Left ventricle myocardium inferior (tissue), 1 donor: Measurements from ENCODE around the gene EFCAB11. TPM values are rescaled to one million over a fixed set of nuclear protein-coding genes. Genes with fewer than 3 reads are reported as not detected.

Source experiments
- DNase-seq: peaks from one replicate; pipeline ENCODE4 v3.0.0-alpha.2; 2020
- H3K27ac ChIP-seq: fragments of 200-600 bp; replicated peaks from 2 replicates; pipeline ENCODE4 v1.8.0; 2021
- H3K27me3 ChIP-seq: fragments of 200-600 bp; 2 replicates; pipeline ENCODE4 v1.8.0; 2021; ENCODE audit warnings: low read depth
- H3K36me3 ChIP-seq: fragments of 200-600 bp; 2 replicates; pipeline ENCODE4 v1.8.0; 2021
- H3K4me1 ChIP-seq: fragments of 200-600 bp; 2 replicates; pipeline ENCODE4 v1.8.0; 2021
- H3K4me3 ChIP-seq: fragments of 200-600 bp; 2 replicates; pipeline ENCODE4 v1.8.0; 2021; ENCODE audit warnings: mild to moderate bottlenecking, moderate library complexity
- H3K9me3 ChIP-seq: fragments of 200-600 bp; replicated peaks from 2 replicates; pipeline ENCODE4 v1.8.0; 2021
- intact Hi-C: fragments of 100-400 bp; cut with micrococcal nuclease; formaldehyde crosslinking; loops from one replicate; pipeline ENCODE4 v1.11.0; 2022
- total RNA-seq: library from RNA; stranded (reverse); fragmentation: NEBNext Ultra II Directional; extraction: Animal tissue kit (Norgen Biotek cat#: 25700); gene quantifications from one replicate; pipeline ENCODE4 v1.2.1, GENCODE V29; 2021
- TF ChIP-seq, protein P1 (sequence below): fragments of 200-600 bp; IDR thresholded peaks from 2 replicates; pipeline ENCODE4 v1.8.0; 2021; ENCODE audit warnings: antibody characterized with exemption, mild to moderate bottlenecking, borderline replicate concordance
- donor health status: DM: no; HTN: yes; CAD: no; lungs with severe emphysema.

The EFCAB11 gene
- total RNA-seq, 1 donor from 2014 or later, result 2.2 TPM

DNA sequence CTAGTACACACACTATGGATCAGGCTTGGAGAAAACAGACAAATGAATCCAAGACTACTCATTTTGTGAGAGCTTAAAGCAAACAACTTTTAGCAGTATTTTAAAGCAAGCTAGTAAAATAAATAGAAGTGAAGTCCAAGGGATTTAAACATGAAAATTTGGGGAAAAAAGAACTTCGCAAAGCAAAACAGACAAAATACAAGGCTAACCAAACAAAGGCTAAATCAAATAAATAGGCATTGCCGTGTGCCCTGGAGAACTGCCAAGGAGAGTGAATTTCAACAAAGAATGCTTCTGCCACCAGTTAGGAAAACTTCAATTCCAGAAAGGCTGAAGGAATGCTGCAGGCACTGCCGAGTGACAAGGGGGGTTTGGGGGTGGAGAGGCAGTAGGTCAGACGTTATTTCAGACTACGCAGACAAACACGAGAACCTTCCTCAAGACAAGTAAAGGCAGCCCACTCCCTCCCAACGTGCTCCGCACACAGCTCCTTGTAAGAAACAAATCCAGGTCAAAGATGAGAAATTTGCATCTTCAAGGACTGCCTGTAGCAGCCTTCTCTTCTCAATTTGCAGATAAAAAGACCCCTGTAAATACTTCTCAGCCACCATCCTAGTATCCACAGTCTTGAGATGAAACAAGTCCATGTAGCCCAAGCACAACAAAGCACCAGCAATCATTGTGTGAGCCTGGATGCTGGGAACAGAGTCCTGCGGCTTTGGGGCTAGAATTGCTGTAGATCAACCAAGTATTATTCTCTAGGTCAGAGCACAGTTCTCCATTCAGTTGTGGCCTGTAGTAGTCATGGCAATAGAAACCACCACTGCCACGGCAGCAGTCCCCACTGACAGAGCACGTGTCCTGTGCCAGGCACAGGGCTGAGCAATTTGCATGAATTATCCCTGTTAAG is 43.3 kb downstream of the EFCAB11 start:
- Histone ChIP-seq H3K9me3 (no peaks in the 10 kb centered on the region), H3K36me3 (no peaks in the 10 kb centered on the region), H3K4me3 (no peak overlapping the region), H3K27ac (no peak overlapping the region), H3K4me1 (peaks cover 6% of the 10 kb centered on the region), H3K27me3 (no peaks in the 10 kb centered on the region)
- TF ChIP-seq, protein P1, sequence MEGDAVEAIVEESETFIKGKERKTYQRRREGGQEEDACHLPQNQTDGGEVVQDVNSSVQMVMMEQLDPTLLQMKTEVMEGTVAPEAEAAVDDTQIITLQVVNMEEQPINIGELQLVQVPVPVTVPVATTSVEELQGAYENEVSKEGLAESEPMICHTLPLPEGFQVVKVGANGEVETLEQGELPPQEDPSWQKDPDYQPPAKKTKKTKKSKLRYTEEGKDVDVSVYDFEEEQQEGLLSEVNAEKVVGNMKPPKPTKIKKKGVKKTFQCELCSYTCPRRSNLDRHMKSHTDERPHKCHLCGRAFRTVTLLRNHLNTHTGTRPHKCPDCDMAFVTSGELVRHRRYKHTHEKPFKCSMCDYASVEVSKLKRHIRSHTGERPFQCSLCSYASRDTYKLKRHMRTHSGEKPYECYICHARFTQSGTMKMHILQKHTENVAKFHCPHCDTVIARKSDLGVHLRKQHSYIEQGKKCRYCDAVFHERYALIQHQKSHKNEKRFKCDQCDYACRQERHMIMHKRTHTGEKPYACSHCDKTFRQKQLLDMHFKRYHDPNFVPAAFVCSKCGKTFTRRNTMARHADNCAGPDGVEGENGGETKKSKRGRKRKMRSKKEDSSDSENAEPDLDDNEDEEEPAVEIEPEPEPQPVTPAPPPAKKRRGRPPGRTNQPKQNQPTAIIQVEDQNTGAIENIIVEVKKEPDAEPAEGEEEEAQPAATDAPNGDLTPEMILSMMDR, result no peak
- no peak for DNase-seq
- intact Hi-C loops, result loop anchor here (5.0 kb wide), 1 partner anchor 869 kb away; no protein-coding TSS in a partner anchor

DNA sequence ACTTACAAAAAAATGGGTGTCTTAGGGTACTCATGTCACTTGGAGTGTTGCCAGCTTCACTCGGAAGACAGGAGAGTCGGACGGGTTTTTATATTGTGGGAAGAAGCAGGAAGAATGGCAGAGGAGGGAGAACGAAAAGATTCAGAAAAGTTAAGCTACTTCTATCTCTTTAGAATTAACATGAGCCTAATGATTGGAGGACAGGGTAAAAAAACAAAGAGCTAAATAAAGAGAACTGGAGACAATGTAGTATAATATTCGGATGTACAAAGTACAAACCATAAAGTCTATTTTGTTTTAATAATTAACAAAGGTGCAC is 43.9 kb downstream of the EFCAB11 start:
- Histone ChIP-seq H3K27me3 (no peaks in the 10 kb centered on the region), H3K27ac (no peak overlapping the region), H3K4me3 (no peak overlapping the region), H3K4me1 (peaks cover 6% of the 10 kb centered on the region), H3K9me3 (no peaks in the 10 kb centered on the region), H3K36me3 (no peaks in the 10 kb centered on the region)
- TF ChIP-seq, protein P1, result no peak
- intact Hi-C loops, result loop anchor here (5.0 kb wide), 1 partner anchor 868 kb away; no protein-coding TSS in a partner anchor
- DNase-seq, result no peak

DNA sequence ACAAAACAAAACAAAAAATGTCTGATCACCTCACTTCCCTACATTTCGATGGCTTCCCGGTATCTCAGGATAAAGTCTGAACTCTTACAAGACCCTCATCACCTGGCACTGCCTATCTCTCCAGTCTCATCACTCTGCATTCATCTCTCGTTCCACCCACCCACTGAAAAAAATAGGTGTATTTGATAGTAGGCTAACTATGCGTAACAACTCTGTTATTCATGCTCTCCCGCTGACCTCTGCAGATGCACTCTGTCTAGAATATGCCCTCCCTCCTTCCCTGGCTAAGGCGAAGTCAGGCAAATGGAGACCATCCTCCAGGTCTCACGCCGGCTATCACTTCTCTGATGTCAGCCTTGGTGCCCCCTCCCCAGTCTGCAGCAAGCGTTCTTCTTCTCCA is 44.9 kb downstream of the EFCAB11 start:
- Histone ChIP-seq H3K4me3 (no peak overlapping the region), H3K9me3 (no peaks in the 10 kb centered on the region), H3K27me3 (no peaks in the 10 kb centered on the region), H3K36me3 (no peaks in the 10 kb centered on the region), H3K27ac (no peak overlapping the region), H3K4me1 (no peaks in the 10 kb centered on the region)
- no peak for DNase-seq
- intact Hi-C loops, result no loop called here
- TF ChIP-seq, protein P1, result no peak

DNA sequence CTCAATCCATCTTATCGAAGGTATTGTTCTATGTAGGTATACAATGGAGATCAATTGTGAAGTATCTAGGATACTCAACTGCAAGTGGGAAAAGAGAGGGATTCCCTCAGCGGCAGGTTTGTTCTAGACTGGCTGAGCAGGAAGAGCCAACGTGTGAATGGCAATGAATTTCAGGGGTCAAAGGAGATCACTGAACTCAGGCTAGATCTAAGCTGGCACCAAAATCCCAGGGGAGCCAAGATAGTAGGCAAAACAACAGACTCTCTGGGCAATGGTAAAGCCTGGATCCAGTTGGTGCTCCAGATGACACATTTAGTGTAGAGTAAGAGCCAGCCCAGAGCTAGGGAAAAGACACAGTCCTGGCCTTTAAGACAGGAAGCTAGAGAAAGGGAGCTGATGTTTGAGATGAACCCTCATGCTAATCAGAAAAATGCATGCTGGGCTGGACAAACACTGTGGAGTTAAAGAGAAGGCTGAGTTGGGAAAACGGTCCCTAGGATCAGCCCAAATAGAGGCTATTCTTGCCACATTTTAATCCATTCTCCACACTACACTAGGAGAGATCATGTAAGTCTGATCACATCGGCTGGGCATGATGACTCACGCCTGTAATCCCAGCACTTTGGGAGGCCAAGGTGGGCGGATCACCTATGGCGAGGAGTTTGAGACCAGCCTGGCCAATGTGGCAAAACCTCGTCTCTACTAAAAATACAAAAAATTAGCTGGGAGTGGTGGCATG is 45.6 kb downstream of the EFCAB11 start:
- no peaks in the 10 kb centered on the region for H3K27me3 ChIP-seq
- DNase-seq, result no peak
- H3K4me3 ChIP-seq, result no peak overlapping the region
- TF ChIP-seq, protein P1, result no peak
- no peaks in the 10 kb centered on the region for H3K9me3 ChIP-seq
- no peaks in the 10 kb centered on the region for H3K36me3 ChIP-seq
- H3K27ac ChIP-seq, result no peak overlapping the region
- intact Hi-C loops, result no loop called here
- H3K4me1 ChIP-seq, result no peaks in the 10 kb centered on the region

DNA sequence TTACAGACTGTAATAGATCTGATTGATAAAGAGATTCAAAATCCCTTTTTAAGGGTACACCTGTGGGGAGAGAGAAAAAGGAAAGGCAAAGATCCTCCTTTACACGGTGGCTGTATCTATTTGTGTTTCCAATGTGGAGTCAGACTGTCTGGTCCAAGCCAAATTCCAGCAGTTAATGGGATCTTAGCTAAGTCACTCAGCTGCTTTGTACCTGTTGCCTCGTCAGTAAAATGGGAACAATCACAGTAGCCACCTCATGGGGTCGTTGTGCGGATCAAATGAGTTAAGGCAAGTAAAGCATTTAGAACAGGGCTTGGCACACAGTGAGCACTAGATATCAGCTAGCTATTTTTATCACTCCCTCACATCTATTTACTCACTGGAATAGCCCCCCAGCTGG is 46.9 kb downstream of the EFCAB11 start:
- intact Hi-C loops, result no loop called here
- Histone ChIP-seq H3K4me1 (peaks cover 7% of the 10 kb centered on the region), H3K9me3 (no peaks in the 10 kb centered on the region), H3K4me3 (no peak overlapping the region), H3K27me3 (no peaks in the 10 kb centered on the region), H3K27ac (no peak overlapping the region), H3K36me3 (no peaks in the 10 kb centered on the region)
- TF ChIP-seq, protein P1, result no peak
- DNase-seq, result no peak
